MV-4-11 (cell line): ENCODE data around the gene WWOX.

ENCODE experiments used
- DNase-seq: peaks from one replicate; lab custom pipeline; 2025; lab: John Stamatoyannopoulos, UW

WWOX gene

GRCh38 chr16:78742501-78743283 lies 643.2 kb downstream of the WWOX start:
- peak; percentile 83 for DNase-seq

DNA sequence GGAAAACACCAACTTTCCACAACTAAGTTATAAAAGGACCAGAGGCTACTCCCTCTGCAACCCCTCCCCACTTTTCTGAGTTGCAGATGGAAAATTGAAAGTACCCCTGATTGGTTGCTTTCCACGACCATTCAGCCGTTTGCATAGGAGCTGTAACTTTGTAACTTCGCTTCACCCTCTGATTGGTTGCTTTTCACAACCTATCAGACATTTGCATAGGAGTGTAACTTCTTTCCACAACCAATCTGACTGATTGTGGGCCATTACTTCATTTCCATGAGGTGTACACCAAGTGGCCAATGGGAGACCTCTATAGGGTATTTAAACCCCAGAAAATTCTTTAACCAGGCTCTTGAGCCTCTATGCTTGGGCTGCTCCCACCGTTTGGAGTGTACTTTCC lies 644.1 kb downstream of the WWOX start:
- DNase-seq = no peak

DNA sequence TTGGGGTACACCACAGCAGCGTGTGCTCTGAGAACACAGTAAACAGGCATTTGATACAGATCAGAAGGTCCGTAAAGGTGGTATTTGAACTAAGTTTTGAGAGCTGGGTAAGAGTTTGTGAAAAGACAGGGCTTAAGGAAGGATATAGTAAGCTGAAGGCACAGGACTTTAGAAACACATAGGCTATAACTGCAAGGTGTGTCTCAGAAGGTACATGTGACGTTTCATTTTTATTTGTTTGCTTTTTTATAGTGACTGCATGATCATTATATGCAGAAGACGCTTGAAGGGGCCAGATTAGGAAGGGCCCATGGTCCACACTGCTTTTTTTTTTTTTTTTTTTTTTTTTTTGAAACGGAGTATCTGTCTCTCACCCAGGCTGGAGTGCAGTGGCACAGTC lies 644.6 kb downstream of the WWOX start:
- no peak for DNase-seq

DNA sequence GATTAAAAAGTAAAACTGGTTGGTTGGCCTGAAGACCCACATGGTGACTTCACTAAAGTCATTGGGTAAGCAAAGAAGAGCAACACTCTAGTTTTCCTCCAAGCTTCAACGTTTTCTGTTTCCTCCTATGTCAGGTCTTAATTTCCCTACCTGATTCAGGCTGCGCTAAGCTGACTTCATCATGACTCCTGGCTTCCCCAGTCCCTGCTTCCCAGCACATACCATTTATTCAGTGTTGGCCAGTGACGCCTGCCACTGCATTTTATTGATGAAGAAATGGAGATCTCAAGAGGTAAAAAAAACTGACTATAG lies 645.3 kb downstream of the WWOX start:
- no peak for DNase-seq

DNA sequence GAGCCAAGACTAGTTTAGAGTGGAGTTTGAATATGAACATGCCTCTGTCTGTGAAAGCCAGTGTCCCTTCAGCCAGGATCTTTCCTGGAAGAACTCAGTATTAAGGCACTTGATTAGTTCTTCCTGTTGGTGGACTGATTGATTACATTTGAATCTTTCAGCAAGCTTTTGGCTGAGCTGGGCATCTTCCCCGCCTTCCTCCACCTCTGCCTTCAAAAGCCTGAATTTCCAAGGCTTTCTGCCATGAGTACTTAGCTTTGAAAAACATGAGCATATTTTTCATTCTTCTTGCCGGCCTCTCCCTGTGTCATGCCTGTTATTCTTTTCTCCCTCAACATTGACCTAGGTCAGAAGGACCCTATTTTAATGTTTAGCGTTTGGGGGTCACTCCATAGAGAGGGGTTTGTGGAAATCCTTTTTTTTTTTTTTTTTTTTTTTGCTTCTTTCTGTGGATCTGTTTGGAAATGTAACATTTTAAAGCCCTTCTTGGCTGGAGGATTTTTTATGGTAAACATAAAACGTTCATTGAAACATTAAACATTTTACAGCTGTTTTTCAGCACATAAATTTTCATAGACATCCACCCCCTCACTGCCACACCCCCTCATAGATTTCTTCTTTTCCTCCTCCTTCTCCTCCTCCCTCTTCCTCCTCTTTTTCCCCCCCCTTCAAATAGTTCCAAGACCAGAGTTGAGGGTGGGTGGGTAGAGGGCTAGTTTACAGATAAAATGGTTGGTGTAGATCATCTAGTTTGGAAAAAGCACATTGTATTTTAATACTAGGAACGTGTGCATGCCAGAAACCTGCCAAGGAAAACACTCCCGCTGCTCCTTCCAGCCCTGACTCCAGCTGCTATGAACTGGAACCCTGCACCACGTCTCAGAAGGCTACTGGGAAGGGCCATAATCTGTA lies 645.9 kb downstream of the WWOX start:
- DNase-seq = no peak

DNA sequence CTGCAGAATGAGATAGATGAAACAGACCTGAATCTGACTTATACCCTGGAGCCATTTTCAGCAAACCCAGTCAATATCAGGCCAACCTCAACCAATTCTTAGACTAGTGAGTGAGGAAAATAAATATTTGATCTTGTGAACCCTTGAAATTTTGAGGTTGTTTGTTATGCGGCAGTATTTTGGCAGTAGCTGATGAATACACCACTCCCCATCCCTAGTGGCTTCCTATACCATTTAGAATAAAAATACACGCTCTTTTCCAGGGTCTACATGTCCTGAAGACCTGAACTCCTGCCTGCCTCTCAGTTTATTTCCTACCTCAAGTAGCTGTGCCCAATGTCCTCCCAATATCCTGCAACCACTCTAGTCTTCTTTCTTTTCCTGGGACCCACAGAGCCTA lies 647.3 kb downstream of the WWOX start:
- no peak for DNase-seq

- no peak for DNase-seq
Measured at GRCh38 chr16:78748220-78748929, 648.9 kb downstream of the WWOX start.

GRCh38 chr16:78749745-78750268 lies 650.4 kb downstream of the WWOX start:
- no peak for DNase-seq

- no peak for DNase-seq
Measured at GRCh38 chr16:78750611-78751010, 651.2 kb downstream of the WWOX start.

GRCh38 chr16:78751601-78752000 lies 652.1 kb downstream of the WWOX start:
- DNase-seq = no peak

- no peak for DNase-seq
Measured at GRCh38 chr16:78754713-78755112, 655.3 kb downstream of the WWOX start.

DNA sequence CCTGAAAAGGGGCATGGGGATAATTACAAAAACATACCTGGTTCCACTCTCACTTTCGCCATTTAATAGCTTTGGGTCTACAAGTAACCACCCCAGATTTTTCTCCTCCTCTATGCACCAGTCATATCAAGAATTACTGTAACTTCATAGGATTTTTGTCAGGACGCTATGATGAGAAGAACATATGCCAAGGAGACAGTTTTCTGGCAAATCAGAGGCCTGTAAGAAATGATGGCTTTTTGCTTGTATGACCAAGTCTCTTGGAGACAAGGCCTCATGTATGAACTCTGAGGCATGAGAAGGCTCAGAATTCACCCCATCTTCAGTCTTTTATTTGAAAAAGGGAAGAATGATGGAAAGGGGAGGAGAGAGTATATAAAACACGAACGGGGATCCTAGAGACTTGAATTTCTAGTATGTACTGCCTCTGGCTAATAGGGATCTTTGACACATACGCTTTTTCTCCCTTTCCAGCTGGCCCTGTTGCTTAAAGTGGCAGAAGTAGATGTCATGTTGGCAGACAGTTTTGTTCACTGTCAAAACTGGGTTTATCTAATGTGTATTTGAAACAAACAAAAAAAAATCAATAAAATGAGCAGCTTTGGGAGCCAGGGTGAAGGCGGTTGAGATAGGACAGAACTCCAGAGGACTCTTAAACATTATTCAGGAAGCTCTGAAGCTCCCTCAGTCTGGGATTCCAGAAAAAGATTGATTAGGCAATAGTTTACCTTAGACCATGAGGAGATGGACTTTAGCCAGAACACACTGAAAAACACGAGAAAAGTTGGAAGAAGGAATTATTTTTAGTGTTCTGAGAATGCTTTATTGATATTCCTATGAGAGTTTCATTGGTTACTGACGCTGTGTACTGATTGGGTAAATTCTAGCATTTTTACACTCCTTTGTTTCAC lies 656.6 kb downstream of the WWOX start:
- no peak for DNase-seq

GRCh38 chr16:78759596-78759995 lies 660.1 kb downstream of the WWOX start:
- no peak for DNase-seq

- no peak for DNase-seq
Measured at GRCh38 chr16:78760611-78761010, 661.2 kb downstream of the WWOX start.

GRCh38 chr16:78761427-78761826 lies 662.0 kb downstream of the WWOX start:
- DNase-seq = no peak

GRCh38 chr16:78762222-78762621 lies 662.8 kb downstream of the WWOX start:
- DNase-seq = peak; percentile 7

GRCh38 chr16:78763821-78764440 lies 664.5 kb downstream of the WWOX start:
- no peak for DNase-seq

DNA sequence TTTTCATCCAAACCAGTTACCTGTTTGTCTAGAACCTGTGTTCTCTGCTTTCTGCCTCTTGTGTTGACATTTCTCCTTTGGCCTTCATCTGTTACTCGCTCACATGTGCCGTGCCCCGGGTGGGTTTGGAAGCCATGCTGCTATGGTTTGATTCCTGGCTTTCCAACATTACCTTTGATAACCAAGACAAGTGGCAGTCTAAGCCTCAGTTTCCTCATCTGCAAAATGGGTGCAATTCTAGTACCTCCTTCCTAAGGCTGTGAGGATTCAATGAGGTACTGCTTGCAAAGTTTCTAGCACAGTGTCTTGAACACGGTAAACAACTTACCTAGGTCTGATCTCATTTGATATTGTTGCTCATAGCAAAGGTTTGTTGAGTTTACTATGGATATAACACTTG lies 665.0 kb downstream of the WWOX start:
- DNase-seq = no peak

DNA sequence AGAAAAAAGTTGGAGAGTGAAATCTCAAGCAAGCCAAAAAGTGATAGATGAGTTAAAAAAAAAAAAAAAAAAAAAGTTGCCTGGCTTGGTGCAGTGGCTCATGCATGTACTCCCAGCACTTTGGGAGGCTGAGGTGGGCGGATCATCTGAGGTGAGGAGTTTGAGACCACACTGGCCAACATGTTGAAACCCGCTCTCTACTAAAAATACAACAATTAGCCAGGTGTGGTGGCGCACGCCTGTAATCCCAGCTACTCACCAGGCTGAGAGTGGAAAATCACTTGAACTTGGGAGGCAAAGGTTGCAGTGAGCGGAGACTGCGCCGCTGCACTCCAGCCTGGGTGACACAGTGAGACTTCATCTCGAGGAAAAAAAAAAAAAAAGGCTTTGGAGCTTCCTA lies 668.8 kb downstream of the WWOX start:
- no peak for DNase-seq

GRCh38 chr16:78768718-78769117 lies 669.3 kb downstream of the WWOX start:
- DNase-seq = no peak
